Right atrium auricular region (tissue), 2 donors: ENCODE measurements around the gene CEP350. TPM values are rescaled to one million over a fixed set of nuclear protein-coding genes. Genes with fewer than 3 reads are reported as not detected.
"Not testable (repeated sequence)": the region's sequence is repeated elsewhere in the genome, so short reads cannot be mapped to it uniquely, and the experiment has no call there.

Experiments used
- DNase-seq: peaks from one replicate; pipeline ENCODE4 v3.0.0-alpha.2; 2019; ENCODE audit warnings: low spot score
- H3K27ac ChIP-seq, 2 donors: fragments of 200-600 bp; sonication (generic); 1 replicate in 1 of 2; 2 replicates in 1 of 2; pipeline ENCODE4 v1.5.1; 2016 to 2019
- H3K27me3 ChIP-seq, 2 donors: fragments of 200-600 bp; sonication (generic); one replicate each; pipeline versions ENCODE4 v1.5.1 to v1.6.0; 2017 to 2019
- H3K36me3 ChIP-seq: fragments of 200-600 bp; sonication (generic); one replicate; pipeline ENCODE4 v1.5.1; 2016
- H3K4me1 ChIP-seq, 2 donors: fragments of 200-600 bp; sonication (generic); one replicate each; pipeline versions ENCODE4 v1.5.1 to v1.6.0; 2017 to 2019
- H3K4me3 ChIP-seq, 2 donors: fragments of 200-600 bp; sonication (generic); 1 replicate in 1 of 2; 2 replicates in 1 of 2; pipeline ENCODE4 v1.5.1; 2017 to 2019; ENCODE audit warnings: mild to moderate bottlenecking in 1 of 2, moderate library complexity in 1 of 2
- H3K9me3 ChIP-seq, 2 donors: fragments of 200-600 bp; sonication (generic); one replicate each; pipeline ENCODE4 v1.5.1; 2019
- CTCF ChIP-seq, 2 donors: fragments of 200-600 bp; sonication (generic); IDR thresholded peaks; one replicate each; pipeline ENCODE4 v1.5.1; 2019; ENCODE audit warnings: antibody characterized with exemption in 2 of 2
- total RNA-seq, 2 donors: library from RNA; depleted of rRNA; stranded (reverse); fragments of >200 nt; gene quantifications; one replicate each; pipeline ENCODE4 v1.1.0, GENCODE V29; 2016

Gene CEP350
- total RNA-seq, 2 donors from 2014 or later = 55.3 to 56.1 TPM

- Histone ChIP-seq H3K27me3 (no peaks in the 10 kb centered on the region), H3K9me3 (no peaks in the 10 kb centered on the region), H3K4me3 (no peak overlapping the region), H3K4me1 (peaks cover 0 to 13% of the 10 kb centered on the region in 2 donors), H3K36me3 (peaks cover 13% of the 10 kb centered on the region), H3K27ac (no peak overlapping the region)
- TF ChIP-seq CTCF (IDR thresholded peaks at IDR 0.05) = no peak
- DNase-seq = no peak
Observed at GRCh38 chr1:180002437-180002836, 47.8 kb downstream of the CEP350 start.

GRCh38 chr1:180003026-180003695 is 48.6 kb downstream of the CEP350 start:
- peaks cover 0 to 13% of the 10 kb centered on the region in 2 donors for H3K4me1 ChIP-seq
- no peaks in the 10 kb centered on the region for H3K9me3 ChIP-seq
- peaks cover 13% of the 10 kb centered on the region for H3K36me3 ChIP-seq
- H3K27ac ChIP-seq = no peak overlapping the region
- H3K4me3 ChIP-seq = no peak overlapping the region
- DNase-seq = no peak
- TF ChIP-seq CTCF (IDR thresholded peaks at IDR 0.05) = no peak
- no peaks in the 10 kb centered on the region for H3K27me3 ChIP-seq

- H3K27me3 ChIP-seq, DNase-seq, H3K9me3 ChIP-seq, H3K27ac ChIP-seq, H3K4me3 ChIP-seq: not testable (repeated sequence)
- Histone ChIP-seq H3K4me1 (peaks cover 0 to 13% of the 10 kb centered on the region in 2 donors), H3K36me3 (peaks cover 13% of the 10 kb centered on the region)
Observed at GRCh38 chr1:180006762-180007161, 52.2 kb downstream of the CEP350 start.

- TF ChIP-seq CTCF (IDR thresholded peaks at IDR 0.05) = no peak
- Histone ChIP-seq H3K36me3 (peaks cover 56% of the 10 kb centered on the region), H3K9me3 (no peaks in the 10 kb centered on the region), H3K4me1 (no peaks in the 10 kb centered on the region), H3K4me3 (no peak overlapping the region), H3K27me3 (no peaks in the 10 kb centered on the region), H3K27ac (no peak overlapping the region)
- no peak for DNase-seq
Observed at GRCh38 chr1:180020017-180020416, 65.4 kb downstream of the CEP350 start.

- no peaks in the 10 kb centered on the region for H3K4me1 ChIP-seq
- H3K4me3 ChIP-seq = no peak overlapping the region
- H3K27ac ChIP-seq = no peak overlapping the region
- DNase-seq = no peak
- no peaks in the 10 kb centered on the region for H3K27me3 ChIP-seq
- no peak for TF ChIP-seq CTCF (IDR thresholded peaks at IDR 0.05)
- H3K9me3 ChIP-seq = no peaks in the 10 kb centered on the region
- peaks cover 52% of the 10 kb centered on the region for H3K36me3 ChIP-seq
Observed at GRCh38 chr1:180026556-180026955, 71.9 kb downstream of the CEP350 start.

- H3K36me3 ChIP-seq = peaks cover 49% of the 10 kb centered on the region
- DNase-seq = no peak
- no peak overlapping the region for H3K27ac ChIP-seq
- no peak overlapping the region for H3K4me3 ChIP-seq
- no peak for TF ChIP-seq CTCF (IDR thresholded peaks at IDR 0.05)
- no peaks in the 10 kb centered on the region for H3K27me3 ChIP-seq
- no peaks in the 10 kb centered on the region for H3K4me1 ChIP-seq
- no peaks in the 10 kb centered on the region for H3K9me3 ChIP-seq
Observed at GRCh38 chr1:180027949-180028445, 73.4 kb downstream of the CEP350 start.
